ENCODE data around the gene FAM200A.
"Not testable (repeated sequence)": the region's sequence is repeated elsewhere in the genome, so short reads cannot be mapped to it uniquely, and the experiment has no call there.

The FAM200A gene

DNA sequence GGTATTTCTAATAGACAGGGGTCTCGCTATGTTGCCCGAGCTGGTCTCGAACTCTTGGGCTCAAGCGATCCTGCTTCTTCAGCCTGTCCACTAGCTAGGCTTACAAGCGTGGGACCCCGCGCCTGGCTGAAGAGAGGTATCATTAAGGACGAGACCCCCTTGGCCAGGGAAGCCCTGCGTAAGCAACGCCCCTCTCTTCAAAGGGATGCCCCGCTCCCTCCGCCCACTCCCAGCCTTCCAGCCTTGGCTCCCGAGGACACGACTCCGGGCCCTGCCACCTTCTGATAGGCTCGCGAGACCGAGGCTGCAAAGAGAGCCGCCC is 47.7 kb downstream of the FAM200A start:
- DNase-seq (ENCODE audit: low spot score), result no peak

- DNase-seq (ENCODE audit: low spot score), result not testable (repeated sequence)
These were observed 50.7 kb downstream of the FAM200A start for GRCh38 chr7:99501236-99501635.

DNA sequence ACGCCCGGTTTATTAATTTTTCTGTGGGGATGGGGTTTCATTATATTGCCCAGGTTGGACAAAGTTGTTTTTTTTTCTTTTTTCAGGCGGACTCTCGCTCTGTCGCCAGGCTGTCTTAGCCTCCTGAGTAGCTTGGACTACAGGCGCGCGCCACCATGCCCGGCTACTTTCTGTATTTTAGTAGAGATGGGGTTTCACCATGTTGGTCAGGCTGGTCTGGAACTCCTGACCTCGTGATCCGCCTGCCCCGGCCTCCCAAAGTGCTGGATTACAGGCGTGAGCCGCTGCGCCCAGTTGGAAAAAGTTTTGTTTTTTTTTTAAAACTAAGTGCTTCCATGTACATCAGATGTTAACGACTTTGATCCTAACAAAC is 51.3 kb downstream of the FAM200A start:
- DNase-seq (ENCODE audit: low spot score), result no peak

DNA sequence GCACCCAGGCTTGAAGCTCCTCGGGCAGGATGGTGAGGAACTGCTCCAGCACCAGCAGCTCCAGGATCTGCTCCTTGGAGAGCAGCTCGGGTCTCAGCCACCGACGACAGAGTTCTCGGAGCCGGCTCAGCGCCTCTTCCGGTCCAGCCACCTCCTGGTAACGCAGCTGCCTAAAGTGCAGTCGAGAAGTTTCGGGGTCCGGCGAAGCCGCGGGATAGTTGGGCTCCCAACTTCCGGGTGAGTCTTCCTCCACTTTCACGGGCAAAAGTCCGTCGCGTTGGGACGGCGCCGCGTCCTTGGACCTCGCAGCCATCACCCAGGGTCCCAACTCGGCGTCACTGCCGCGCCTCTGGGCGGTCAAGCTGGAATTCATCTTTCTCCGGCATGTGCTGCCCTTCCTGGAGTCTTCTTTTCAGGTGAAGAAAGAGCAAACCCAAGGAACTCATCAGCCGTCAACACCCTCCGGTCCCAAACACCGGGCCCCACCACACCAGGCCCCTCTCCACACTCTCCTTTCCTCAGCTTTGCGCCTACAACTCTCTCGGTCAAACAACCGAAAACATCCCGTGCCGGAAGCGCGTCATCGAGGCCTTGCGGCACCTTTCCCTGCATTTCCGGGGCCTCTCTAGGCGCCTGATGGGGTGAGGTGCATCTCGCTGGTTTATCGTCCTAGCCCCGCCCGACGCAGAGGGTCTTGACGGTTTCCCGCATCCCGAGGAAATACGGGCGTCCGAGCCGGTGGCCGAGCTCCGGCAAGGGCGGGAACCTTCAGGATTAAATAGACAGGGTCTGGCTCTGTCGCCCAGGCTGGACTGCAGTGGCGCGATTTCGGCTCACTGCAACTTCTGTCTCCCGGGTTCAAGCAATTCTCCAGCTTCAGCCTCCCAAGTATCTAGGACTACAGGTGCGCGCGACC is 51.9 kb downstream of the FAM200A start, which contains the start of gene ZNF394:
Gene ZNF394, minus strand, starts transcription at position 561 of the 916 bp plus-strand sequence. Its CDS starts 188 bp downstream, at position 373.
- peak; percentile 94 for DNase-seq (ENCODE audit: low spot score)

GRCh38 chr7:99499371-99499720 is 52.6 kb downstream of the FAM200A start:
- DNase-seq (ENCODE audit: low spot score), result no peak

DNA sequence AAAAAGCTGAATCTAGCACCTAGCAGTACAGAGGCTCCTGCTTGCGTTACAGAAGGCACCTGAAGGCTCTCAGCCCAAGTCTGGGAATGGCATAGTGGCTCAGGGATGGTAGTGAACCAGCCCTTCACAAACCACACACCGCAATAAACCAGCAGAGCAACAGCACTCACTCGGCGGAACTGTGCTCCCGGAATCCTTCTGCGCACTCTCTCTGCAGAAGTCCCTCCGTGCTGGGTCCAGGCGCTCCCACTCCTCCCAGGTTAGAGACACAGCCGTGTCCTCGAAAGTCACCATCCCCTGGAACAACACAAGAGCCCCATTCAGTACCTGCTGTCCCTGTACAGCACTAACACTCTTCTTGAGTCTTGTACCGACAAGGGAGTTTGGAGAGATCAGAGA is 53.4 kb downstream of the FAM200A start:
- no peak for DNase-seq (ENCODE audit: low spot score)

DNA sequence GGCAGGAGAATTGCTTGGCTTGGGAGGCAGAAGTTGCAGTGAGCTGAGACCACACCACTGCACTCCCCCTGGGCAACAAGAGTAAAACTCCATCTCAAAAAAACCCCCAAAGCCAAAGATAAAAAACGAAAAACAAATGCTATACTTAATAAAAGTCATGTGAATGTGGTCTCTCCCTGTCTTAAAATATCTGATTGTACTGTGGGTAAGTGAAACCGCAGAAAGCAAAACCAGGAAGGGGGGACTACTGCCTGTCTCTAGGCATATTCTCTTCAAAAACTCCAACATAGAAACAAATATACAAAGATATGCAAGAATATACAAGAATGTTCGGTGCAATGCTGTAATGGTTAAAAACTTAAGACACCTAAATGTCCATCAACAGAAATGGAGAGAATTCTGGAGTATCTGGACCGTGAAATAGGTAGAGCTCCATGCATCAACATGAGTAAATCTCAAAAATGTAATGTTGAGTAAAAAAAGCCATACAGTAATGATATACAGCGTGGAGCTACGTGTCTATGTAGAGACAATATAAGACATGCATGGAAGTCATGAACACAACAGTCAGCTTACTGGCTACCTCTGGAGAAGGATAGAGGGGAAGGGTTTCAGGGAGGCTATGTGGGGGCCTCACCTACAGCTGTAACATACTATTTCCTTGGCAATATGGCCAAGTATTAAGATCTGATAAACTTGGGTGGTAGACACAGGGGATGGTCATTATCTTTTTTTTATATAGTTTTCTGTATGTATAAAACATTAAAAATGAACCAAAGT is 54.0 kb downstream of the FAM200A start:
- no peak for DNase-seq (ENCODE audit: low spot score)

Data from putamen (tissue), 1 donor.